HG02852 (cell line): Measurements from ENCODE around the gene PPP4R1.

ENCODE experiments used
- ATAC-seq: cut with Tn5 transposase; IDR thresholded peaks from one replicate; pipeline ENCODE4 v1.9.1; 2021; ENCODE audit warnings: mild to moderate bottlenecking, moderate library complexity; ENCODE audit not compliant: unreplicated experiment

The PPP4R1 gene

GRCh38 chr18:9516437-9517064, 97.8 kb downstream of the PPP4R1 start:
- no peak for ATAC-seq

GRCh38 chr18:9513971-9514512, 100.3 kb downstream of the PPP4R1 start:
- ATAC-seq: no peak

- no peak for ATAC-seq
Observed at GRCh38 chr18:9508446-9509025, 105.8 kb downstream of the PPP4R1 start.

- no peak for ATAC-seq
Observed at GRCh38 chr18:9507565-9508088, 106.7 kb downstream of the PPP4R1 start.

GRCh38 chr18:9506046-9506792, 108.1 kb downstream of the PPP4R1 start:
- no peak for ATAC-seq
